Retina (tissue), 1 donor: ENCODE results near the gene C2orf80.
"Not testable (repeated sequence)": the region's sequence is repeated elsewhere in the genome, so short reads cannot be mapped to it uniquely, and the experiment has no call there.

ENCODE experiments used
- DNase-seq: peaks from one replicate; pipeline ENCODE4 v3.0.0-alpha.2; 2016

C2orf80 gene

GRCh38 chr2:208189810-208190503 lies at the start of gene C2orf80:
TSS of gene C2orf80 (minus strand) at chr2:208190030. CDS start at chr2:208186986, 3,044 bp downstream.
- peak; percentile 71 for DNase-seq

- no peak for DNase-seq
Observed at GRCh38 chr2:208235860-208236259, 46.0 kb upstream of the C2orf80 start.

GRCh38 chr2:208234786-208235185 lies 45.0 kb upstream of the C2orf80 start:
- DNase-seq, result no peak

GRCh38 chr2:208228476-208228875 lies 38.6 kb upstream of the C2orf80 start:
- DNase-seq, result no peak

GRCh38 chr2:208227581-208228232 lies 37.9 kb upstream of the C2orf80 start:
- DNase-seq, result no peak

- no peak for DNase-seq
Observed at GRCh38 chr2:208224802-208225201, 35.0 kb upstream of the C2orf80 start.

- no peak for DNase-seq
Observed at GRCh38 chr2:208222351-208222750, 32.5 kb upstream of the C2orf80 start.

- DNase-seq, result not testable (repeated sequence)
Observed at GRCh38 chr2:208221873-208222272, 32.0 kb upstream of the C2orf80 start.

GRCh38 chr2:208210688-208211451 lies 21.0 kb upstream of the C2orf80 start:
- no peak for DNase-seq

GRCh38 chr2:208208335-208209085 lies 18.7 kb upstream of the C2orf80 start:
- DNase-seq, result no peak

GRCh38 chr2:208207769-208208168 lies 17.9 kb upstream of the C2orf80 start:
- no peak for DNase-seq

GRCh38 chr2:208204166-208204565 lies 14.3 kb upstream of the C2orf80 start:
- no peak for DNase-seq

GRCh38 chr2:208195531-208195930 lies 5.7 kb upstream of the C2orf80 start:
- DNase-seq, result no peak

- DNase-seq, result no peak
Observed at GRCh38 chr2:208192611-208193236, 2.9 kb upstream of the C2orf80 start.

GRCh38 chr2:208189069-208189809 lies 591 bp downstream of the C2orf80 start:
- DNase-seq, result no peak

- no peak for DNase-seq
Observed at GRCh38 chr2:208186893-208187292, 2.9 kb downstream of the C2orf80 start.

- DNase-seq, result no peak
Observed at GRCh38 chr2:208186465-208186864, 3.4 kb downstream of the C2orf80 start.

- DNase-seq, result peak; percentile 13
Observed at GRCh38 chr2:208183972-208184705, 5.7 kb downstream of the C2orf80 start.

GRCh38 chr2:208183526-208183925 lies 6.3 kb downstream of the C2orf80 start:
- DNase-seq, result no peak

- no peak for DNase-seq
Observed at GRCh38 chr2:208182835-208183234, 7.0 kb downstream of the C2orf80 start.

- DNase-seq, result no peak
Observed at GRCh38 chr2:208179028-208179609, 10.7 kb downstream of the C2orf80 start.
